NCI-H446 (cell line): Measurements from ENCODE around the gene CYP2R1.
A peak's percentile ranks its signal among the peaks of the same experiment; 100 is the strongest.

Experiments used
- DNase-seq, 2 experiments: peaks; one replicate each; lab custom pipeline; 2025; lab: John Stamatoyannopoulos, UW

CYP2R1 gene, protein sequence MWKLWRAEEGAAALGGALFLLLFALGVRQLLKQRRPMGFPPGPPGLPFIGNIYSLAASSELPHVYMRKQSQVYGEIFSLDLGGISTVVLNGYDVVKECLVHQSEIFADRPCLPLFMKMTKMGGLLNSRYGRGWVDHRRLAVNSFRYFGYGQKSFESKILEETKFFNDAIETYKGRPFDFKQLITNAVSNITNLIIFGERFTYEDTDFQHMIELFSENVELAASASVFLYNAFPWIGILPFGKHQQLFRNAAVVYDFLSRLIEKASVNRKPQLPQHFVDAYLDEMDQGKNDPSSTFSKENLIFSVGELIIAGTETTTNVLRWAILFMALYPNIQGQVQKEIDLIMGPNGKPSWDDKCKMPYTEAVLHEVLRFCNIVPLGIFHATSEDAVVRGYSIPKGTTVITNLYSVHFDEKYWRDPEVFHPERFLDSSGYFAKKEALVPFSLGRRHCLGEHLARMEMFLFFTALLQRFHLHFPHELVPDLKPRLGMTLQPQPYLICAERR

GRCh38 chr11:14892036-14892556, at the start of gene CYP2R1:
Gene CYP2R1 (minus strand): TSS chr11:14892231. CDS start chr11:14892205, 26 bp downstream.
- DNase-seq, result peak; percentile 94 to 99

DNA sequence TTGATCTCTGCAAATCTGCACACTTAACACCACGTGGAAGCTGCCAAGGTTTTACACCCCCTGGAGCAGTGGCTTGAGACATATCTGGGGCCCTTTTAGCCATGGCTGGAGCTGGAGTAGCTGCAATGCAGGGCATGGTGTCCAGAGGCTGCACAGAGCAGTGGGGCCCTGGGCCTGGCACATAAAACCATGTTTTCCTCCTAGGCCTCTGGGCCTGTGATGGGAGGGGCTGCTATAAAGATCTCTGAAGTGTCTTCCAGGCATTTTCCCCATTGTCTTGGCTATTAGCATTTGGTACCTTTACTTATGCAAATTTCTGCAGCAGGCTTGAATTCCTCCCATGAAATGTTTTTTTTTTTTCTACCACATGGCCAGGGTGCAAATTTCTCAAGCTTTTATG, 46.9 kb upstream of the CYP2R1 start:
- DNase-seq, result no peak

GRCh38 chr11:14934641-14935351, 42.8 kb upstream of the CYP2R1 start:
- DNase-seq, result no peak

- DNase-seq, result no peak
Observed at GRCh38 chr11:14932447-14932846, 40.4 kb upstream of the CYP2R1 start.

GRCh38 chr11:14930369-14930768, 38.3 kb upstream of the CYP2R1 start:
- no peak for DNase-seq

GRCh38 chr11:14927146-14927545, 35.1 kb upstream of the CYP2R1 start:
- DNase-seq, result no peak

GRCh38 chr11:14924318-14924717, 32.3 kb upstream of the CYP2R1 start:
- DNase-seq, result no peak

GRCh38 chr11:14916403-14916802, 24.4 kb upstream of the CYP2R1 start:
- no peak for DNase-seq

- no peak for DNase-seq
Observed at GRCh38 chr11:14914536-14914935, 22.5 kb upstream of the CYP2R1 start.

GRCh38 chr11:14908214-14908880, 16.3 kb upstream of the CYP2R1 start:
- DNase-seq, result peak in 1 of 2 experiments; percentile 66

DNA sequence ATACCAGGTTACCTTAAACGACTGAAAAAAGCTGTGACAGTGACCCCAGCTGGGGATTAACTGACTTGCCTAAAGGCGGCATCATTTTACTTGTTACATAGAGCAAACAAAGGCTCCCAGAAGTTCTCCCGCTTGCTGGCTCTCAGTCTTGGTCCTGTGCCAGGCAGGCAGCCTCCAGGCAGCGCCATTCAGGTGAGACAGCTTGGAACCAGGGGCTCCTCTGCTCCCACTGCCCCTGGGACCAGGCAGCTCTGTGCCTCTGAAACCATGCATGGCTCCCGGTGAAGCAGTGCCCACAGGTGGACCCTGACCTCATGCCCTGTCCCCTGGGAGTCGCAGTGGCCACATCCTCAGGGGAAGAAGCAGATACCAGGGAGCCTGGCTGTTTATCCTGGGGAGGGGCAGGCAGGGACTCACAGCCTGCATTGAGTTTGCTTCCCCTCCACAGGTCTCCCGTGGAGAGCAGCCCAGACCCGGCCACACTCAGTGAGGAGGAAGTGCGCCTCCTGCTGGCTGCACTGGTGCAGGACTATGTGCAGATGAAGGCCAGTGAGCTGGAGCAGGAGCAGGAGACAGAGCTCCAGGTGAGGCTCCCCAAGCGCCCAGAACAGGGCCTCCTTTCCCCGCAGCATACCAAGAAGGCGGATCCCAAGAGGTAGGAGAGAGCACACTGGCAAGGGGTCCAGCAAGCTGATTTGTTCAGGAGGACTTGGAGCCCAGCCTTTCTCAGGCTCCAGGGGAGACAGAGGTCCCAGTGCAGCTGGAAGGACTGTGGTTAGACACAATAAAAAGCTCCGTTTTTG, 15.6 kb upstream of the CYP2R1 start:
- peak; percentile 84 to 91 for DNase-seq

- no peak for DNase-seq
Observed at GRCh38 chr11:14906993-14907392, 15.0 kb upstream of the CYP2R1 start.

- no peak for DNase-seq
Observed at GRCh38 chr11:14906578-14906977, 14.5 kb upstream of the CYP2R1 start.

GRCh38 chr11:14905104-14906033, 13.3 kb upstream of the CYP2R1 start:
- DNase-seq, result no peak

GRCh38 chr11:14904745-14905103, 12.7 kb upstream of the CYP2R1 start:
- DNase-seq, result no peak

- DNase-seq, result peak in 1 of 2 experiments; percentile 74
Observed at GRCh38 chr11:14902650-14903350, 10.8 kb upstream of the CYP2R1 start.

DNA sequence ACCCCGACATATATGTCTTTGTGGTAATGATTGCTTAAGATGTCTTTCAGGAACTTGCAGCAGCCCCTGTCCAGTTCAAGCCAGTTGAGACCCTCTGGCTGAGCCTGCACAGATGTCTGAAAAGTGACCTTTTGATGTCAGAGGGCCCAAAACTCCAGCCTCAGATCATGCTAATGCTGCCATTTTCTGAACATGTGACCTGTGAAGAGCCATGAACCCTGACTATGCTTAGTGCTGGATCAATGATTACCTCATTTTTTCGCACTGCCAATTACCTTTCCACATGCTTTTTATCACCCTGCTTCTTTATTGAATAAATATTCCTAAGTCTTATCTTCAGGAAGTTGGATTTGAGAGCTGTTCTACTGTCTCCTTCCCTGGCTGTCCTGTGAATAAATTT, 6.9 kb upstream of the CYP2R1 start:
- no peak for DNase-seq

- DNase-seq, result no peak
Observed at GRCh38 chr11:14898355-14898754, 6.3 kb upstream of the CYP2R1 start.

DNA sequence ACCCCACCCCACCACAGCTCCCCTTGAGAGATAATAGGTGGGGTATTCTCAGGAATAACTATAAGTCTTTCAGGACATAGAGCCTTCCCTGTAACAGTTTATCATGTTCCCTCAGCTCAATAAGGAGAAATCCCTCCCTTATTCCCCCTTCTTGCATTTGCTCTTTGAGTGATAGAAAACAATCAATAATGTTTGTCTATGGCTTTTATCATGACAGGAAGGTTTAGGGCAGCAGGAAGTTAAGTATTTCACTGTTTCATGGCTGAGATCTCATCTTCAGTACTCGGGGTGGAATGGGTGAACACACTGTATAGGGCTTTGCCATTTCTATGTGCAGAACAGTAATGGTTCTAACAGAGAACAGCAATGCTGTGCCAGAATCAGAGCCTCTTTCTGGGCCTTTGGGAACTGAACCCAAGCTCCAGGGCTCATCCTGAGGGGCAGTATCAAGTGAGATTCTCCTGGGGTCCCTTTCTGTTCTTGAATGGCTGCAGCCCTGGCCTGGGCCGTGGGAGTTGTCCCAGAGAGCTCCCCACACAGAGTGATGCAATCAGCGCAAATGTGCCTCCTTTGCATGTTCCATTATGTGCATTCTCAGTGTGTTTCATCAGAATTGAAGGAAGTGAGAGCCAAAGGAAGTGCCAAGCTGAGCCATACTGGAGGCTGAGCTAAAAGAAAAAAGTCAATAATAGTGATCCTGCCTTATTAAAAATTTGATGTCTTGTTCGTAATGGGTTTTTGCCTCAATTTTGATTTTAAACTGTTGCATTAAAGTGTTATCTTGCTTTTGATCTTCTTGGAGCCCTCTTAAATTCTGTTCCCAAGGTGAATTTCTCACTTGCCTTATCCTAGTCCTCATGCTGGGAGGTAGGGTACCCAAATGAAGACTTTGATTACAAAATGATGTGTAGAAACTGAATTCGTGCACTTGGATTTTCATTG, 2.9 kb upstream of the CYP2R1 start:
- no peak for DNase-seq
